Neuronal stem cell (in vitro differentiated cells): ENCODE measurements around the gene ENDOV.
"Not testable (repeated sequence)": the region's sequence is repeated elsewhere in the genome, so short reads cannot be mapped to it uniquely, and the experiment has no call there.

Experiments
- DNase-seq: peaks from one replicate; pipeline ENCODE4 v3.0.0-alpha.2; 2013; ENCODE audit warnings: low spot score
- H2AFZ ChIP-seq: one replicate; pipeline ENCODE4 v1.6.1; 2013; ENCODE audit warnings: mild to moderate bottlenecking, low read length, inconsistent platforms
- H2AK5ac ChIP-seq: 2 replicates; pipeline ENCODE4 v1.6.1; 2013; ENCODE audit warnings: low read depth, mild to moderate bottlenecking, inconsistent platforms, low read length, moderate library complexity, mixed read lengths
- H2BK120ac ChIP-seq: 2 replicates; pipeline ENCODE4 v1.6.1; 2013; ENCODE audit warnings: low read depth, mild to moderate bottlenecking, inconsistent platforms, low read length, moderate library complexity, mixed read lengths
- H2BK12ac ChIP-seq: one replicate; pipeline ENCODE4 v1.6.1; 2013; ENCODE audit warnings: low read length, inconsistent platforms
- H2BK15ac ChIP-seq: 2 replicates; pipeline ENCODE4 v1.6.1; 2013; ENCODE audit warnings: mild to moderate bottlenecking, low read length, inconsistent platforms, mixed read lengths
- H2BK5ac ChIP-seq: one replicate; pipeline ENCODE4 v1.6.1; 2013; ENCODE audit warnings: inconsistent platforms, mild to moderate bottlenecking, low read length, moderate library complexity
- H3K14ac ChIP-seq: one replicate; pipeline ENCODE4 v1.6.1; 2013; ENCODE audit warnings: low read length, inconsistent platforms
- H3K18ac ChIP-seq: 2 replicates; pipeline ENCODE4 v1.6.1; 2013; ENCODE audit warnings: low read length, inconsistent platforms
- H3K23ac ChIP-seq: 2 replicates; pipeline ENCODE4 v1.6.1; 2013; ENCODE audit warnings: low read depth, mild to moderate bottlenecking, mixed read lengths, low read length, inconsistent platforms; ENCODE audit not compliant: poor library complexity
- H3K27ac ChIP-seq: replicated peaks from 3 replicates; pipeline ENCODE4 v1.5.1; 2013; ENCODE audit warnings: low read length, inconsistent platforms
- H3K27me3 ChIP-seq, 3 experiments: 2 replicates each; pipeline ENCODE4 v1.6.1; 2013; ENCODE audit warnings: low read length in 3 of 3, mild to moderate bottlenecking in 2 of 3, inconsistent platforms in 1 of 3, low read depth in 1 of 3, mixed read lengths in 1 of 3, moderate library complexity in 1 of 3; ENCODE audit not compliant: control insufficient read depth in 3 of 3, insufficient read depth in 3 of 3
- H3K36me3 ChIP-seq, 2 donors: replicated peaks in 1 of 2; 2 replicates each; pipeline ENCODE4 v1.6.1; 2013; ENCODE audit warnings: low read length in 2 of 2; ENCODE audit not compliant: control insufficient read depth in 2 of 2, insufficient read depth in 2 of 2
- H3K4ac ChIP-seq: 2 replicates; pipeline ENCODE4 v1.6.1; 2013; ENCODE audit warnings: inconsistent platforms, mild to moderate bottlenecking, low read length, moderate library complexity
- H3K4me1 ChIP-seq, 2 donors: 1 replicate in 1 of 2; 2 replicates in 1 of 2; pipeline ENCODE4 v1.6.1; 2013; ENCODE audit warnings: low read length in 2 of 2, low read depth in 1 of 2; ENCODE audit not compliant: control insufficient read depth in 2 of 2, insufficient read depth in 1 of 2
- H3K4me2 ChIP-seq: one replicate; pipeline ENCODE4 v1.6.1; 2013; ENCODE audit warnings: mild to moderate bottlenecking, low read length, inconsistent platforms; ENCODE audit not compliant: insufficient read depth, poor library complexity, severe bottlenecking
- H3K4me3 ChIP-seq, 2 donors: 2 replicates each; pipeline ENCODE4 v1.5.1; 2013; ENCODE audit warnings: low read length in 2 of 2, mild to moderate bottlenecking in 2 of 2, inconsistent platforms in 1 of 2, moderate library complexity in 1 of 2
- H3K79me1 ChIP-seq: one replicate; pipeline ENCODE4 v1.6.1; 2013; ENCODE audit warnings: low read depth, mild to moderate bottlenecking, inconsistent platforms, low read length, moderate library complexity
- H3K9ac ChIP-seq: one replicate; pipeline ENCODE4 v1.6.1; 2013; ENCODE audit warnings: mild to moderate bottlenecking, low read depth, low read length, inconsistent platforms; ENCODE audit not compliant: poor library complexity
- H3K9me3 ChIP-seq, 2 donors: replicated peaks in 1 of 2; 2 replicates each; pipeline versions ENCODE3 to v1.6.1; 2013; ENCODE audit warnings: low read length in 2 of 2, mild to moderate bottlenecking in 2 of 2, inconsistent platforms in 1 of 2, low read depth in 1 of 2, mixed read lengths in 1 of 2, moderate library complexity in 1 of 2; ENCODE audit not compliant: control insufficient read depth in 2 of 2, insufficient read depth in 1 of 2
- H4K8ac ChIP-seq: one replicate; pipeline ENCODE4 v1.6.1; 2013; ENCODE audit warnings: low read depth, mild to moderate bottlenecking, inconsistent platforms, low read length, moderate library complexity
- H4K91ac ChIP-seq: one replicate; pipeline ENCODE4 v1.6.1; 2013; ENCODE audit warnings: low read length, low read depth, mild to moderate bottlenecking, inconsistent platforms; ENCODE audit not compliant: poor library complexity
- WGBS, 2 donors: extraction: QIAGEN DNeasy Blood & Tissue Kit; methylation state at CpG; one replicate each; pipeline ENCODE4 v1.1.7; 2013; ENCODE audit warnings: missing lambda C conversion rate in 2 of 2, mixed read lengths in 1 of 2; ENCODE audit not compliant: insufficient read length in 2 of 2, insufficient replicate concordance in 1 of 2; ENCODE audit errors: extremely low coverage in 2 of 2; 5-methylcytosine and 5-hydroxymethylcytosine counted together

ENDOV gene

GRCh38 chr17:80397034-80397387, 18.0 kb upstream of the ENDOV start:
- WGBS, 2 donors = no CpG with 5 or more reads among the region's 6 CpGs

GRCh38 chr17:80397686-80398085, 17.3 kb upstream of the ENDOV start:
- Histone ChIP-seq H3K18ac (no peak overlapping the region), H3K23ac (peak overlapping the region; percentile 69), H3K9ac (no peak overlapping the region), H2AK5ac (peak overlapping the region; percentile 70), H3K4me1 (no peaks in the 10 kb centered on the region), H3K79me1 (no peaks in the 10 kb centered on the region), H4K91ac (no peak overlapping the region), H3K27me3 (no peaks in the 10 kb centered on the region), H4K8ac (no peak overlapping the region), H2BK5ac (no peak overlapping the region), H2BK12ac (no peak overlapping the region), H3K4me2 (no peak overlapping the region), H2BK15ac (no peak overlapping the region), H3K4me3 (no peak overlapping the region), H3K27ac (no peak overlapping the region), H3K4ac (no peak overlapping the region), H3K9me3 (no peaks in the 10 kb centered on the region), H3K36me3 (peaks cover 0 to 15% of the 10 kb centered on the region in 2 donors), H2AFZ (no peak overlapping the region), H2BK120ac (no peak overlapping the region), H3K14ac (no peak overlapping the region)
- DNase-seq = no peak
- WGBS, 2 donors = no CpG with 5 or more reads among the region's 10 CpGs

More at GRCh38 chr17:80397034-80397387, 18.0 kb upstream of the ENDOV start:
- H4K8ac ChIP-seq = no peak overlapping the region
- H3K4me1 ChIP-seq = no peaks in the 10 kb centered on the region
- H2BK120ac ChIP-seq = no peak overlapping the region
- H2BK12ac ChIP-seq = no peak overlapping the region
- H3K23ac ChIP-seq = no peak overlapping the region
- no peak overlapping the region for H2BK15ac ChIP-seq
- H3K79me1 ChIP-seq = no peaks in the 10 kb centered on the region
- H3K9me3 ChIP-seq = no peaks in the 10 kb centered on the region
- no peak overlapping the region for H3K4me2 ChIP-seq
- H2AFZ ChIP-seq = no peak overlapping the region
- no peak overlapping the region for H2BK5ac ChIP-seq
- H3K27me3 ChIP-seq = no peaks in the 10 kb centered on the region
- no peak for DNase-seq
- H3K4me3 ChIP-seq = peak overlapping the region in 1 of 2 donors; percentile 60
- H2AK5ac ChIP-seq = no peak overlapping the region
- no peak overlapping the region for H3K9ac ChIP-seq
- H3K4ac ChIP-seq = no peak overlapping the region
- H3K27ac ChIP-seq = no peak overlapping the region
- H3K14ac ChIP-seq = no peak overlapping the region
- H4K91ac ChIP-seq = no peak overlapping the region
- no peak overlapping the region for H3K18ac ChIP-seq
- H3K36me3 ChIP-seq = peaks cover 0 to 20% of the 10 kb centered on the region in 2 donors

- not testable (repeated sequence) for H3K4ac ChIP-seq, H3K36me3 ChIP-seq, H3K23ac ChIP-seq, H2BK15ac ChIP-seq, H3K27me3 ChIP-seq, H3K4me1 ChIP-seq, H3K79me1 ChIP-seq, H3K4me2 ChIP-seq, H3K9ac ChIP-seq, DNase-seq, H3K27ac ChIP-seq, H4K8ac ChIP-seq, H2AFZ ChIP-seq, H3K14ac ChIP-seq, H2BK5ac ChIP-seq, H4K91ac ChIP-seq, H2AK5ac ChIP-seq, H2BK120ac ChIP-seq, H3K9me3 ChIP-seq, H2BK12ac ChIP-seq, H3K18ac ChIP-seq, H3K4me3 ChIP-seq
- no CpG with 5 or more reads among the region's 9 CpGs for WGBS, 2 donors
These were observed 13.9 kb upstream of the ENDOV start for GRCh38 chr17:80401086-80401485.

- not testable (repeated sequence) for H3K4me2 ChIP-seq, H2AK5ac ChIP-seq
- WGBS, 2 donors = no CpG with 5 or more reads among the region's 13 CpGs
These were observed 12.9 kb upstream of the ENDOV start for GRCh38 chr17:80402102-80402501.

More at GRCh38 chr17:80402102-80402501, 12.9 kb upstream of the ENDOV start:
- H2BK120ac ChIP-seq, H3K9me3 ChIP-seq, H4K91ac ChIP-seq, H4K8ac ChIP-seq, H3K4me1 ChIP-seq, DNase-seq, H3K14ac ChIP-seq, H2BK12ac ChIP-seq, H2BK15ac ChIP-seq, H3K79me1 ChIP-seq, H3K27ac ChIP-seq, H3K4me3 ChIP-seq, H3K9ac ChIP-seq, H3K4ac ChIP-seq, H3K36me3 ChIP-seq, H3K18ac ChIP-seq, H2BK5ac ChIP-seq, H3K23ac ChIP-seq, H3K27me3 ChIP-seq, H2AFZ ChIP-seq: not testable (repeated sequence)
